Activated T-cell treated with anti-CD3 and anti-CD28 coated beads, Interleukin-2, amount 50 U/mL, for 72 hours (primary cell): ENCODE measurements around the gene FAM156A. TPM values are rescaled to one million over a fixed set of nuclear protein-coding genes. Genes with fewer than 3 reads are reported as not detected.
A peak's percentile ranks its signal among the peaks of the same experiment; 100 is the strongest.
"Not testable (repeated sequence)": the region's sequence is repeated elsewhere in the genome, so short reads cannot be mapped to it uniquely, and the experiment has no call there.

ENCODE experiments used
- ATAC-seq, 2 donors: fragments of 150-1000 bp; cut with Tn5 transposase; replicated peaks in 1 of 2; 2 replicates each; pipeline ENCODE4 v1.10.0; 2021; ENCODE audit warnings: moderate library complexity in 2 of 2, mild to moderate bottlenecking in 1 of 2
- DNase-seq, 2 donors: peaks; one replicate each; pipeline ENCODE4 v3.0.0; 2021 to 2022; ENCODE audit warnings: mixed read lengths in 1 of 2
- H3K27ac Mint-ChIP-seq: one replicate; pipeline ENCODE4 v1.8.0; 2022; ENCODE audit warnings: mild to moderate bottlenecking, moderate library complexity, mixed read lengths
- H3K27me3 Mint-ChIP-seq: one replicate; pipeline ENCODE4 v1.8.0; 2022; ENCODE audit warnings: low read depth, mixed read lengths
- H3K36me3 Mint-ChIP-seq, 2 donors: one replicate each; pipeline ENCODE4 v1.8.0; 2022; ENCODE audit warnings: mixed read lengths in 2 of 2, mild to moderate bottlenecking in 1 of 2; ENCODE audit not compliant: insufficient read depth in 2 of 2
- H3K4me1 Mint-ChIP-seq: one replicate; pipeline ENCODE4 v1.8.0; 2022; ENCODE audit warnings: low read depth, mixed read lengths
- H3K4me3 Mint-ChIP-seq, 2 donors: one replicate each; pipeline ENCODE4 v1.8.0; 2022; ENCODE audit warnings: mild to moderate bottlenecking in 2 of 2, mixed read lengths in 2 of 2, moderate library complexity in 2 of 2
- H3K9me3 Mint-ChIP-seq, 2 donors: one replicate each; pipeline ENCODE4 v1.8.0; 2022; ENCODE audit warnings: mixed read lengths in 2 of 2
- total RNA-seq, 2 donors: library from RNA; stranded (reverse); gene quantifications; one replicate each; pipeline ENCODE4 v1.2.3, GENCODE V29; 2022

The FAM156A gene
- total RNA-seq, 2 donors from 2014 or later, result 23.2 to 23.8 TPM

GRCh38 chrX:52948265-52948664, 10.1 kb downstream of the FAM156A start:
- H3K4me3 Mint-ChIP-seq, H3K4me1 Mint-ChIP-seq, DNase-seq, H3K36me3 Mint-ChIP-seq, H3K27me3 Mint-ChIP-seq, ATAC-seq, H3K27ac Mint-ChIP-seq, H3K9me3 Mint-ChIP-seq: not testable (repeated sequence)

- not testable (repeated sequence) for DNase-seq, H3K9me3 Mint-ChIP-seq, H3K4me3 Mint-ChIP-seq, H3K27me3 Mint-ChIP-seq, H3K27ac Mint-ChIP-seq, ATAC-seq, H3K4me1 Mint-ChIP-seq, H3K36me3 Mint-ChIP-seq
Observed at GRCh38 chrX:52947501-52947900, 10.8 kb downstream of the FAM156A start.

GRCh38 chrX:52945838-52946494, 12.4 kb downstream of the FAM156A start:
- H3K9me3 Mint-ChIP-seq, H3K36me3 Mint-ChIP-seq: not testable (repeated sequence)

GRCh38 chrX:52941728-52942127, 16.6 kb downstream of the FAM156A start:
- H3K27me3 Mint-ChIP-seq, DNase-seq, H3K4me3 Mint-ChIP-seq, H3K36me3 Mint-ChIP-seq, H3K27ac Mint-ChIP-seq, ATAC-seq, H3K9me3 Mint-ChIP-seq, H3K4me1 Mint-ChIP-seq: not testable (repeated sequence)

More at GRCh38 chrX:52945838-52946494, 12.4 kb downstream of the FAM156A start:
- not testable (repeated sequence) for H3K4me1 Mint-ChIP-seq, ATAC-seq, H3K4me3 Mint-ChIP-seq, H3K27ac Mint-ChIP-seq, DNase-seq, H3K27me3 Mint-ChIP-seq

- H3K4me1 Mint-ChIP-seq, H3K27me3 Mint-ChIP-seq, H3K36me3 Mint-ChIP-seq, DNase-seq, H3K27ac Mint-ChIP-seq, H3K4me3 Mint-ChIP-seq, H3K9me3 Mint-ChIP-seq: not testable (repeated sequence)
- ATAC-seq, result peak in 1 of 2 donors; percentile 66
Observed at GRCh38 chrX:52940704-52941103, 17.6 kb downstream of the FAM156A start.

GRCh38 chrX:52935470-52935784, 22.9 kb downstream of the FAM156A start:
- H3K9me3 Mint-ChIP-seq, ATAC-seq, DNase-seq, H3K27me3 Mint-ChIP-seq, H3K36me3 Mint-ChIP-seq: not testable (repeated sequence)
- Mint-ChIP-seq H3K27ac (peak overlapping the region; percentile 92), H3K4me1 (peaks cover 20% of the 10 kb centered on the region), H3K4me3 (peak overlapping the region; percentile 83 to 93)

GRCh38 chrX:52934704-52935469, 23.4 kb downstream of the FAM156A start:
- H3K27me3 Mint-ChIP-seq, result no peaks in the 10 kb centered on the region
- no peaks in the 10 kb centered on the region for H3K36me3 Mint-ChIP-seq
- ATAC-seq (peak; percentile 95 to 97), DNase-seq (peak; percentile 89 to 95)
- no peaks in the 10 kb centered on the region for H3K9me3 Mint-ChIP-seq
- peak overlapping the region; percentile 83 to 93 for H3K4me3 Mint-ChIP-seq
- peak overlapping the region; percentile 92 for H3K27ac Mint-ChIP-seq
- peaks cover 20% of the 10 kb centered on the region for H3K4me1 Mint-ChIP-seq

- H3K27ac Mint-ChIP-seq, result peak overlapping the region; percentile 92
- peak overlapping the region; percentile 83 to 93 for H3K4me3 Mint-ChIP-seq
- peaks cover 6% of the 10 kb centered on the region for H3K27me3 Mint-ChIP-seq
- no peaks in the 10 kb centered on the region for H3K9me3 Mint-ChIP-seq
- no peak for DNase-seq
- H3K4me1 Mint-ChIP-seq, result peaks cover 20% of the 10 kb centered on the region
- H3K36me3 Mint-ChIP-seq, result no peaks in the 10 kb centered on the region
- ATAC-seq, result peak in 1 of 2 donors; percentile 37
Observed at GRCh38 chrX:52933976-52934703, 24.2 kb downstream of the FAM156A start.

GRCh38 chrX:52933213-52933612, 25.1 kb downstream of the FAM156A start:
- DNase-seq, result no peak
- no peak for ATAC-seq
- Mint-ChIP-seq H3K27ac (no peak overlapping the region), H3K4me1 (peaks cover 20% of the 10 kb centered on the region), H3K9me3 (no peaks in the 10 kb centered on the region), H3K4me3 (no peak overlapping the region), H3K27me3 (peaks cover 15% of the 10 kb centered on the region), H3K36me3 (no peaks in the 10 kb centered on the region)

GRCh38 chrX:52930214-52930613, 28.1 kb downstream of the FAM156A start:
- H3K36me3 Mint-ChIP-seq, H3K4me3 Mint-ChIP-seq, H3K9me3 Mint-ChIP-seq, H3K27ac Mint-ChIP-seq, ATAC-seq, DNase-seq: not testable (repeated sequence)
- Mint-ChIP-seq H3K4me1 (peaks cover 16% of the 10 kb centered on the region), H3K27me3 (peaks cover 24% of the 10 kb centered on the region)

- Mint-ChIP-seq H3K9me3 (no peaks in the 10 kb centered on the region), H3K4me3 (no peak overlapping the region), H3K27me3 (peaks cover 27% of the 10 kb centered on the region), H3K4me1 (peaks cover 6% of the 10 kb centered on the region), H3K27ac (no peak overlapping the region), H3K36me3 (no peaks in the 10 kb centered on the region)
- ATAC-seq (no peak), DNase-seq (no peak)
Observed at GRCh38 chrX:52923781-52924241, 34.5 kb downstream of the FAM156A start.

GRCh38 chrX:52914704-52915103, 43.6 kb downstream of the FAM156A start:
- not testable (repeated sequence) for DNase-seq, H3K27me3 Mint-ChIP-seq, H3K4me3 Mint-ChIP-seq, H3K9me3 Mint-ChIP-seq, H3K36me3 Mint-ChIP-seq, H3K4me1 Mint-ChIP-seq, H3K27ac Mint-ChIP-seq
- ATAC-seq, result peak; percentile 51 to 72

- H3K9me3 Mint-ChIP-seq, H3K27me3 Mint-ChIP-seq, H3K27ac Mint-ChIP-seq, H3K4me1 Mint-ChIP-seq, DNase-seq, H3K4me3 Mint-ChIP-seq, H3K36me3 Mint-ChIP-seq, ATAC-seq: not testable (repeated sequence)
Observed at GRCh38 chrX:52913681-52914080, 44.6 kb downstream of the FAM156A start.
